ENCODE data around the gene LMLN.
"Not testable (repeated sequence)": the region's sequence is repeated elsewhere in the genome, so short reads cannot be mapped to it uniquely, and the experiment has no call there.

Gene LMLN

DNA sequence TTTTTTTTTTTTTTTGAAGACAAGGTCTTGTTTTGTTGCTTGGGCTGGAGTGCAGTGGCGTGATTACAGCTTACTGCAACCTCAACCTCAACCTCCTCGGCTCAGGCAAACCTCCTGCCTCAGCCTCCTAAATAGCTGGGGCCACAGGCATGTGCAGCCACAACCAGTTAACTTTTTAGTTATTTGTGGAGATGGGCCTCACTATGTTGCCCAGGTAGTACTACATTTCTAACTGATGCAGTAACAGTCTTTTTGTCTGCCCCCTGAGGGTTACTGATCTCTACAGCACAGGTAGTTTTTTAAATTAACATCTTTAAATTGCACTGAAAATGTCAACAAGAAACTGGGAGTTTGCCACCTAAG lies 3.4 kb upstream of the LMLN start:
- H3K27ac ChIP-seq (ENCODE audit: low read depth, low read length), result no peak overlapping the region
- H3K4me1 ChIP-seq (ENCODE audit: control insufficient read depth, low read length), result peaks cover 52% of the 10 kb centered on the region
- H3K79me2 ChIP-seq (ENCODE audit: control insufficient read depth, low read length), result peaks cover 41% of the 10 kb centered on the region
- H3F3A ChIP-seq (ENCODE audit: control insufficient read depth, insufficient read depth), result peaks cover 63% of the 10 kb centered on the region
- H3K4me3 ChIP-seq (ENCODE audit: low read length), result no peak overlapping the region
- H3K27me3 ChIP-seq (ENCODE audit: control insufficient read depth, low read length), result no peaks in the 10 kb centered on the region
- H3K36me3 ChIP-seq (ENCODE audit: control insufficient read depth, low read length), result peaks cover 66% of the 10 kb centered on the region
- H3K9me2 ChIP-seq (replicated peaks; ENCODE audit: control insufficient read depth, low read length), result no peaks in the 10 kb centered on the region
- no peak overlapping the region for H3K4me2 ChIP-seq (ENCODE audit: low read length)
- TF ChIP-seq, protein P1, sequence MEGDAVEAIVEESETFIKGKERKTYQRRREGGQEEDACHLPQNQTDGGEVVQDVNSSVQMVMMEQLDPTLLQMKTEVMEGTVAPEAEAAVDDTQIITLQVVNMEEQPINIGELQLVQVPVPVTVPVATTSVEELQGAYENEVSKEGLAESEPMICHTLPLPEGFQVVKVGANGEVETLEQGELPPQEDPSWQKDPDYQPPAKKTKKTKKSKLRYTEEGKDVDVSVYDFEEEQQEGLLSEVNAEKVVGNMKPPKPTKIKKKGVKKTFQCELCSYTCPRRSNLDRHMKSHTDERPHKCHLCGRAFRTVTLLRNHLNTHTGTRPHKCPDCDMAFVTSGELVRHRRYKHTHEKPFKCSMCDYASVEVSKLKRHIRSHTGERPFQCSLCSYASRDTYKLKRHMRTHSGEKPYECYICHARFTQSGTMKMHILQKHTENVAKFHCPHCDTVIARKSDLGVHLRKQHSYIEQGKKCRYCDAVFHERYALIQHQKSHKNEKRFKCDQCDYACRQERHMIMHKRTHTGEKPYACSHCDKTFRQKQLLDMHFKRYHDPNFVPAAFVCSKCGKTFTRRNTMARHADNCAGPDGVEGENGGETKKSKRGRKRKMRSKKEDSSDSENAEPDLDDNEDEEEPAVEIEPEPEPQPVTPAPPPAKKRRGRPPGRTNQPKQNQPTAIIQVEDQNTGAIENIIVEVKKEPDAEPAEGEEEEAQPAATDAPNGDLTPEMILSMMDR (IDR thresholded peaks at IDR 0.05; ENCODE audit: low read depth, low read length, poor library complexity, severe bottlenecking), result no peak
- no peak for TF ChIP-seq EZH2phosphoT487 (IDR thresholded peaks at IDR 0.05; ENCODE audit: borderline replicate concordance, low read length)
- H4K20me1 ChIP-seq (ENCODE audit: control insufficient read depth, insufficient read depth, low read depth, low read length), result 0 out of 2 replicates have a peak, but pooled peaks cover 3% of the 10 kb centered on the region
- no peaks in the 10 kb centered on the region for H3K9me3 ChIP-seq (ENCODE audit: control insufficient read depth, insufficient read depth, low read length)

DNA sequence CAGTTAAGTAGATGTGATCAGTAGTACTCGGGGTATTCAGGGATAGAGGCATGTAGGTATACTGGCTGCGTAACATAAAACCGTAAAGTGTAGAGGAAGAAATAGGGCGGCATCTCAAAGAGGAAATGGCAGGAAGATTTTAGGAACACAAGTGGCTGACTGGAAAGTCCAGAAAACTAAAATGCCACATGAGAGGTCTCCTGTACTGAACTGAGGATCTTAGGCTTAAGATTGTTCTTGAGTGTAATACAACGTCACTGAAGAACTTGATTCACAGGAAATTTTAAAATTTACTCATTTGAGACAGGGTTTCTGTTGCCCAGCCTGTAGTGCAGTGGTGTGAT lies 2.3 kb upstream of the LMLN start:
- Histone ChIP-seq H3K4me3 (ENCODE audit: low read length) (no peak overlapping the region), H4K20me1 (ENCODE audit: control insufficient read depth, insufficient read depth, low read depth, low read length) (0 out of 2 replicates have a peak, but pooled peaks cover 3% of the 10 kb centered on the region), H3K27me3 (ENCODE audit: control insufficient read depth, low read length) (no peaks in the 10 kb centered on the region), H3K36me3 (ENCODE audit: control insufficient read depth, low read length) (peaks cover 55% of the 10 kb centered on the region), H3K4me2 (ENCODE audit: low read length) (peak overlapping the region; percentile 10; the same call in 1 of the 2 replicates), H3K9me3 (ENCODE audit: control insufficient read depth, insufficient read depth, low read length) (no peaks in the 10 kb centered on the region), H3F3A (ENCODE audit: control insufficient read depth, insufficient read depth) (peaks cover 58% of the 10 kb centered on the region), H3K79me2 (ENCODE audit: control insufficient read depth, low read length) (peaks cover 30% of the 10 kb centered on the region), H3K27ac (ENCODE audit: low read depth, low read length) (peak overlapping the region; percentile 34; the same call in 1 of the 2 replicates), H3K9me2 (replicated peaks; ENCODE audit: control insufficient read depth, low read length) (no peaks in the 10 kb centered on the region), H3K4me1 (ENCODE audit: control insufficient read depth, low read length) (peaks cover 46% of the 10 kb centered on the region)
- no peak for TF ChIP-seq EZH2phosphoT487 (IDR thresholded peaks at IDR 0.05; ENCODE audit: borderline replicate concordance, low read length)
- TF ChIP-seq, protein P1 (IDR thresholded peaks at IDR 0.05; ENCODE audit: low read depth, low read length, poor library complexity, severe bottlenecking), result no peak

DNA sequence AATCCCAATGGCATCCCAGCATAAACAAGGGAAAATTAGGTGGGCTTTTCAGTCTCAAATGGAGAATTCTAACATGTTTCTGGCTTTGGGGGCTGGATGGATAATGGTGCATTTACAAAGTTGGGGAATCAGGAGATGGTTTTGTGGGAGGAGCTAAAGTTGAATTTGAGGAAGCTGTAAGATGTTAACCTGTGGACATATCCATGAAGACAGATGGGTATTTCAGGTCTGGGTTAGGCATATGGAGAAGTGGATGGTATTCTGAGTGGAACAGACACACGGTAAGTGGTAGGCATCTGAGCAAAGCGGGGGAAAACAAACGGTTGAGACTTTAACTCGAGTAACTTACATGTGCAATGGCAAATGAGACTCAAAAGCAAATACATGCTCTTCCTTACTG lies 1.7 kb upstream of the LMLN start:
- TF ChIP-seq, protein P1 (IDR thresholded peaks at IDR 0.05; ENCODE audit: low read depth, low read length, poor library complexity, severe bottlenecking), result no peak
- TF ChIP-seq EZH2phosphoT487 (IDR thresholded peaks at IDR 0.05; ENCODE audit: borderline replicate concordance, low read length), result no peak
- Histone ChIP-seq H3K9me2 (replicated peaks; ENCODE audit: control insufficient read depth, low read length) (no peaks in the 10 kb centered on the region), H3K4me1 (ENCODE audit: control insufficient read depth, low read length) (peaks cover 42% of the 10 kb centered on the region), H3K79me2 (ENCODE audit: control insufficient read depth, low read length) (peaks cover 24% of the 10 kb centered on the region), H3K27me3 (ENCODE audit: control insufficient read depth, low read length) (no peaks in the 10 kb centered on the region), H4K20me1 (ENCODE audit: control insufficient read depth, insufficient read depth, low read depth, low read length) (no peaks in the 10 kb centered on the region), H3K9me3 (ENCODE audit: control insufficient read depth, insufficient read depth, low read length) (no peaks in the 10 kb centered on the region), H3K36me3 (ENCODE audit: control insufficient read depth, low read length) (peaks cover 49% of the 10 kb centered on the region), H3K4me2 (ENCODE audit: low read length) (peak overlapping the region; percentile 77; the same call in 1 of the 2 replicates), H3K4me3 (ENCODE audit: low read length) (no peak overlapping the region), H3F3A (ENCODE audit: control insufficient read depth, insufficient read depth) (peaks cover 54% of the 10 kb centered on the region), H3K27ac (ENCODE audit: low read depth, low read length) (peak overlapping the region; percentile 34; the same call in 1 of the 2 replicates)

DNA sequence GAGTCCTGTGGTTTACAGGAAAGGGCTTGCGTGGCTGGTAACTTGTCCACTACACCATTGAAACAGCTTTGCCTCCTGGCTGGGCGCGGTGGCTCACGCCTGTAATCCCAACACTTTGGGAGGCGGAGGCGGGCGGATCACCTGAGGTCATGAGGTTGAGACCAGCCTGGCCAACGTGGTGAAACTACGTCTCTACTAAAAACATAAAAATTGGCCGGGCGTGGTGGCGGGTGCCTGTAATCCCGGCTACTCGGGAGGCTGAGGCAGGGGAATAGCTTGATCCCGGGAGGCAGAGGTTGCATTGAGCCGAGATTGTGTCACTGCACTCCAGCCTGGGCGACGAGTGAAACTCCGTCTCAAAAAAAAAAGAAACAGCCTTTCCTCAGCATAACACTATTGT lies 1.2 kb upstream of the LMLN start:
- not testable (repeated sequence) for H3K9me2 ChIP-seq (replicated peaks; ENCODE audit: control insufficient read depth, low read length); H3K27ac ChIP-seq (ENCODE audit: low read depth, low read length); H4K20me1 ChIP-seq (ENCODE audit: control insufficient read depth, insufficient read depth, low read depth, low read length); H3K27me3 ChIP-seq (ENCODE audit: control insufficient read depth, low read length); H3K9me3 ChIP-seq (ENCODE audit: control insufficient read depth, insufficient read depth, low read length)
- Histone ChIP-seq H3K36me3 (ENCODE audit: control insufficient read depth, low read length) (peaks cover 44% of the 10 kb centered on the region), H3K79me2 (ENCODE audit: control insufficient read depth, low read length) (peaks cover 19% of the 10 kb centered on the region), H3K4me1 (ENCODE audit: control insufficient read depth, low read length) (peaks cover 38% of the 10 kb centered on the region), H3F3A (ENCODE audit: control insufficient read depth, insufficient read depth) (peaks cover 49% of the 10 kb centered on the region), H3K4me2 (ENCODE audit: low read length) (peak overlapping the region; percentile 77), H3K4me3 (ENCODE audit: low read length) (peak overlapping the region; percentile 88)

Data from DOHH2 (cell line).